HepG2 (cell line): Measurements from ENCODE around the gene P2RY6. TPM values are rescaled to one million over a fixed set of nuclear protein-coding genes. Genes with fewer than 3 reads are reported as not detected.

Source experiments
- ATF4 ChIP-seq, 2 experiments: fragments of 450-650 bp in 1 of 2; sonication (generic) in 1 of 2; formaldehyde crosslinking; IDR thresholded peaks; 2 replicates each; pipeline versions ENCODE4 v1.5.0 to v1.8.0; 2020 to 2022; ENCODE audit warnings: mild to moderate bottlenecking in 1 of 2, missing genetic modification reagents in 1 of 2
- CEBPZ ChIP-seq: IDR thresholded peaks from 2 replicates; pipeline ENCODE4 v1.6.1; 2012; ENCODE audit warnings: low read length, improper control_type of control experiment
- KDM5A ChIP-seq: fragments of 200-600 bp; sonication (generic); IDR thresholded peaks from 2 replicates; pipeline ENCODE4 v1.7.0; 2018; ENCODE audit warnings: antibody characterized with exemption, mild to moderate bottlenecking, low read length, borderline replicate concordance
- MYPOP ChIP-seq: sonication (generic); formaldehyde crosslinking; IDR thresholded peaks from 2 replicates; pipeline ENCODE4 v1.8.1; 2023; ENCODE audit warnings: mild to moderate bottlenecking, moderate library complexity, missing genetic modification reagents
- NFE2L2 ChIP-seq: fragments of 150-350 bp; IDR thresholded peaks from 2 replicates; pipeline ENCODE4 v1.6.1; 2014; ENCODE audit warnings: low read length
- THAP9 ChIP-seq: sonication (generic); formaldehyde crosslinking; IDR thresholded peaks from 2 replicates; pipeline ENCODE4; 2020; ENCODE audit warnings: missing genetic modification reagents, mild to moderate bottlenecking, borderline replicate concordance
- ZC3H4 ChIP-seq: sonication (generic); formaldehyde crosslinking; IDR thresholded peaks from 2 replicates; pipeline ENCODE4 v1.4.0; 2020; ENCODE audit warnings: missing genetic modification reagents, borderline replicate concordance
- ZNF292 ChIP-seq: sonication (generic); formaldehyde crosslinking; IDR thresholded peaks from 2 replicates; pipeline ENCODE4 v1.8.1; 2022; ENCODE audit warnings: mild to moderate bottlenecking, low read depth, missing genetic modification reagents, borderline replicate concordance
- ZNF512B ChIP-seq: sonication (generic); formaldehyde crosslinking; IDR thresholded peaks from 2 replicates; pipeline ENCODE4 v1.5.1; 2020; ENCODE audit warnings: missing genetic modification reagents, mild to moderate bottlenecking, borderline replicate concordance
- ZNF562 ChIP-seq: sonication (generic); formaldehyde crosslinking; IDR thresholded peaks from 2 replicates; pipeline ENCODE4 v1.8.0; 2022; ENCODE audit warnings: missing genetic modification reagents, borderline replicate concordance
- ZNF574 ChIP-seq: sonication (generic); formaldehyde crosslinking; IDR thresholded peaks from 2 replicates; pipeline ENCODE4 v1.4.0; 2020; ENCODE audit warnings: missing genetic modification reagents
- ZNF709 ChIP-seq: sonication (generic); formaldehyde crosslinking; IDR thresholded peaks from 2 replicates; pipeline ENCODE4 v1.5.0; 2020; ENCODE audit warnings: mild to moderate bottlenecking, missing genetic modification reagents
- polyA plus RNA-seq, 8 experiments: library from polyadenylated mRNA; depleted of rRNA in 3 of 8; stranded (reverse) in 7 of 8; unstranded in 1 of 8; fragments of >200 nt; fragmentation: Illumina TruSeq in 4 of 8; extraction: Trizol in 4 of 8; gene quantifications; 2 replicates each; pipeline versions ENCODE4 v1.2.1 to v1.2.3, GENCODE V29; 2011 to 2016; ENCODE audit warnings: low read depth in 4 of 8, missing spikeins in 1 of 8, mixed read lengths in 1 of 8; ENCODE audit not compliant: insufficient read depth in 1 of 8
- total RNA-seq, 5 experiments: library from RNA; depleted of rRNA; stranded (reverse); fragments of >200 nt; fragmentation: Illumina TruSeq; extraction: Trizol; gene quantifications; 2 replicates each; pipeline ENCODE4 v1.2.3, GENCODE V29; 2016; ENCODE audit warnings: low read depth in 1 of 5

P2RY6 gene
- total and polyA plus RNA-seq, 2 of the 13 experiments (the other 11 are each of a cell fraction or from before 2014, with no cell fraction given): 0.09 to 0.29 TPM

GRCh38 chr11:73237471-73238290 is 34.5 kb upstream of the P2RY6 start (continued):
- TF ChIP-seq MYPOP: no peak
- no peak for TF ChIP-seq CEBPZ
- no peak for TF ChIP-seq ZNF709
- 0 out of 4 replicates have a peak, but pooled peaks of 1 of the 2 experiments have one; percentile 34 for TF ChIP-seq ATF4 (CRISPR knock-in tag; IDR thresholded peaks at IDR 0.05)
- TF ChIP-seq ZC3H4 (CRISPR knock-in tag): no peak
- TF ChIP-seq NFE2L2: no peak
- 0 out of 2 replicates have a peak, but pooled peaks have one; percentile 45 for TF ChIP-seq ZNF512B
- peak; percentile 78 for TF ChIP-seq ZNF574 (CRISPR knock-in tag)
- TF ChIP-seq KDM5A: no peak
- peak; percentile 40; the same call in 1 of the 2 replicates for TF ChIP-seq ZNF292 (CRISPR knock-in tag)
- no peak for TF ChIP-seq THAP9 (CRISPR knock-in tag)
- TF ChIP-seq ZNF562 (CRISPR knock-in tag): no peak
